Fibroblast of villous mesenchyme (primary cell): ENCODE results near the gene PDXK. TPM values are rescaled to one million over a fixed set of nuclear protein-coding genes. Genes with fewer than 3 reads are reported as not detected.

Experiments
- DNase-seq: peaks from one replicate; pipeline ENCODE4 v3.0.0-alpha.2; 2010; ENCODE audit warnings: low read depth
- H3K4me3 ChIP-seq: 2 replicates; pipeline ENCODE4 v1.5.1; 2011; ENCODE audit warnings: low read depth, mild to moderate bottlenecking, low read length
- total RNA-seq: library from RNA; depleted of rRNA; stranded (reverse); fragments of >200 nt; gene quantifications from 2 replicates; pipeline ENCODE4 v1.2.3, GENCODE V29; 2012
- TF ChIP-seq, protein P1 (sequence below): IDR thresholded peaks from 2 replicates; pipeline ENCODE4 v1.5.1; 2012; ENCODE audit warnings: low read depth, mild to moderate bottlenecking, low read length; ENCODE audit not compliant: insufficient read depth

PDXK gene
- total RNA-seq, 1 donor = 88.1 TPM

- no peak for DNase-seq
- H3K4me3 ChIP-seq = no peak overlapping the region
- TF ChIP-seq, protein P1, sequence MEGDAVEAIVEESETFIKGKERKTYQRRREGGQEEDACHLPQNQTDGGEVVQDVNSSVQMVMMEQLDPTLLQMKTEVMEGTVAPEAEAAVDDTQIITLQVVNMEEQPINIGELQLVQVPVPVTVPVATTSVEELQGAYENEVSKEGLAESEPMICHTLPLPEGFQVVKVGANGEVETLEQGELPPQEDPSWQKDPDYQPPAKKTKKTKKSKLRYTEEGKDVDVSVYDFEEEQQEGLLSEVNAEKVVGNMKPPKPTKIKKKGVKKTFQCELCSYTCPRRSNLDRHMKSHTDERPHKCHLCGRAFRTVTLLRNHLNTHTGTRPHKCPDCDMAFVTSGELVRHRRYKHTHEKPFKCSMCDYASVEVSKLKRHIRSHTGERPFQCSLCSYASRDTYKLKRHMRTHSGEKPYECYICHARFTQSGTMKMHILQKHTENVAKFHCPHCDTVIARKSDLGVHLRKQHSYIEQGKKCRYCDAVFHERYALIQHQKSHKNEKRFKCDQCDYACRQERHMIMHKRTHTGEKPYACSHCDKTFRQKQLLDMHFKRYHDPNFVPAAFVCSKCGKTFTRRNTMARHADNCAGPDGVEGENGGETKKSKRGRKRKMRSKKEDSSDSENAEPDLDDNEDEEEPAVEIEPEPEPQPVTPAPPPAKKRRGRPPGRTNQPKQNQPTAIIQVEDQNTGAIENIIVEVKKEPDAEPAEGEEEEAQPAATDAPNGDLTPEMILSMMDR = no peak
Measured at GRCh38 chr21:43690346-43690745, 28.6 kb upstream of the PDXK start.

DNA sequence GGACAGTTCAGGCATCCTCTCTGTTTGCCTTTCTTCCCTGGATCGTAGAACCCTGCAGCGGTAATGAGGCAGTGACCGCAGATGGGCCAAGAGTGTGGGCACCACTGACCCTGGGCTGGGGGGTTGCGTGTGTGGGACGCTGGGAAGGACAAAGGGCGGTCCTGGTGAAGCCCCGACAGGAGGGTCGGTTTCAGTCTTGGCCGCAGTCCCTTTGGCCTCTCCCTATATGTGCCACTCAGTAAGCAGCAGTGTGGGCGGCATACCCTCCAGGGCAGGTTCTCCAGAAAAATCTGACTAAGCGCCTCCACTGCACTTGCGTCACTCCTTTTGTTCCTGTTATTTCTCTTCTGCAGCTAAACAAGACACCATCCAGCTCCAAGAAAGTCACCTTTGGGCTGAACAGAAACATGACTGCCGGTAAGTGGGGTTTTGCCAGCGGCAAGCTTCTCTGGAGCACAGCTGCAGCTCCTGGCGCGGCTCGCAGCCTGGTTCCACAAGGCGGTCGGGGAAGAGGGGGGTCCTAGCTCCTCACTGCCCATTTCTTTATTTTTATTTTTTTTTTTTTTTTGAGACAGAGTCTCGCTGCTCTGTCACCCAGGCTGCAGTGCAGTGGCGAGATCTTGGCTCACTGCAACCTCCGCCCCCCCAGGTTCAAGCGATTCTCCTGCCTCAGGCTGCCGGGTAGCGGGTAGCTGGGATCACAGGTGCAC, 27.7 kb upstream of the PDXK start:
- no peak overlapping the region for H3K4me3 ChIP-seq
- TF ChIP-seq, protein P1 = no peak
- DNase-seq = no peak

DNA sequence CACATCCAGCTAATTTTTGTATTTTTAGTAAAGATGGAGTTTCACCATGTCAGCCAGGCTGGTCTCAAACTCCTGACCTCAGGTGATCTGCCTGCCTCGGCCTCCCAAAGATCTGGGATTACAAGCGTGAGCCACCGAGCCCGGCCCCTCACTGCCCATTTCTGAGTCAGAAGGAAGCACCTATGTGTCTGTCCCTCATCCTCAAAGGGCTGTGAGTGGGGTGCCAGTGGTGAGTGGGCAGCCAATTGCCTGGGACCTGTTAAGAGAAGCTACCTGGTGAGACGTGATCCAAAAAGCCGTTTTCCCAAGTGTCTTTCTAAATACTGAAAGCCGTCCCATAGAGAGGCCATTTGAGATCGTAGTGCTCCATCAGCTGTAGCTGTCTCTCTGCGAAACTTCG, 27.1 kb upstream of the PDXK start:
- TF ChIP-seq, protein P1 = no peak
- no peak for DNase-seq
- H3K4me3 ChIP-seq = no peak overlapping the region

DNA sequence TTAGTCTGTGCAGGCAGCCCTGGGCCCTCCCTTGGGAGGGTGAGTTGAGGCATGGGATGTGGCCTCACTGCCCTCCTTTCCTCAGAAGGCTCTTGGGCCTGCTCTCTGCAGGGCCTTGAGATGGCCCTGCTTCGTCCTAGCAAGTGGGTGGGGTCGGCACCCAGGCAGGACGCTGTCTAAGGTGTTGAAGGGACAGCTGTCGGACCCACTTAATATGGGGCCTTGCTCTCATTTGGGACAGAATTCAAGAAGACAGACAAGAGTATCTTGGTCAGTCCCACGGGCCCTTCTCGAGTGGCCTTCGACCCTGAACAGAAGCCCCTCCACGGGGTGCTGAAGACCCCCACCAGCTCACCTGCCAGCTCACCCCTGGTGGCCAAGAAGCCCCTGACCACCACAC, 26.0 kb upstream of the PDXK start:
- no peak overlapping the region for H3K4me3 ChIP-seq
- TF ChIP-seq, protein P1 = no peak
- no peak for DNase-seq

DNA sequence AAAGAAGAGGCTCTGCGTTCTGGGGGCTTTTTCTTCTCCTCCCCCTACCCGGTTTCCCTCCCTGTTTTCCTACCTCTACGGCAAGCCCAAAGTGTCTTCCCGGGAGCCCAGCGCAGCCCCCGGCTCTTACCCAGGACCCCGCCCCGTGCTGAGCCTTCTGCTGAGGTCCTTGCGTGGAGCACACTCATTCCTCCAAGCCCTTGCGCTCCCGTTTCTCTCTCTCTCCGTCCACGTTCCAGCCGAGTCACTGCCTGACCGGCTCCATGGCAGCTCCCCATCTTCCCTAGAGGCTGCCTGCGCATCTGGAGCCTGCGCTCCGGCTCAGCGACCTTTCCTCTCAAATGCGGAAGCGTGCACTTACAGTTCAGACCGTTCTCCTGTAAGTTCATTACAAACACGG, 24.9 kb upstream of the PDXK start:
- H3K4me3 ChIP-seq = no peak overlapping the region
- DNase-seq = no peak
- TF ChIP-seq, protein P1 = no peak

DNA sequence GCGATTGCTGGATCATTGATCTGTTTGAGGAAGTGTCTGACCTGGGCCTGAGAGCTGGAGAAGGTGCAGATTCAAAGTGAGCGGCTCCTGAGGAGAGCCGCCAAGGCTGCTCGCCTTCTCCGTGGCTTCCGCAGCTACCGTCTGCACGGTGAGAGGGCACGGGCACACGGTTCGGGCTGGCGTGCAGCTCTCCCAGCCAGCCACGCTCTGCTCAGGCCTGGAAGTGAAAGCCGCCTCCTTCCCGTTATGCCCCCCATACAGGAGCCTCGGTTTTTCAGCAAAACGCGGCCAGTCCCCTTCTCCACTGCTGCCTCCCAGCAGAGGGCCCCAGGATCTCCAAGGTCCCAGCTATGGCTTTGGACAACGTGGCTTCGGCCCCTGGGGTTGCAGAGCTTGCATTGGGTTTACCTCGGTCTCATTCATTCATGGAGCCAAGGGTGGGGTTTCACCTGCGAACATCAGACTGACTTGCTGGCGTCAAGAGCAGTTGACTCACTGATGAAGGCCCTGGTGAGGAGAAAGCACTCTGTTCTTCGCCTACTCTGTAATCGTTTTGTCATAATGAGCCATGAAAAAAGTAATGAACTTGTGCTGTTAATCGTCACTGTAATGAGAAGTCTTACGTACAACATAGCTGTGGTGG, 24.4 kb upstream of the PDXK start:
- no peak for DNase-seq
- TF ChIP-seq, protein P1 = no peak
- no peak overlapping the region for H3K4me3 ChIP-seq
